ENCODE results near the gene PXK.

Gene PXK

DNA sequence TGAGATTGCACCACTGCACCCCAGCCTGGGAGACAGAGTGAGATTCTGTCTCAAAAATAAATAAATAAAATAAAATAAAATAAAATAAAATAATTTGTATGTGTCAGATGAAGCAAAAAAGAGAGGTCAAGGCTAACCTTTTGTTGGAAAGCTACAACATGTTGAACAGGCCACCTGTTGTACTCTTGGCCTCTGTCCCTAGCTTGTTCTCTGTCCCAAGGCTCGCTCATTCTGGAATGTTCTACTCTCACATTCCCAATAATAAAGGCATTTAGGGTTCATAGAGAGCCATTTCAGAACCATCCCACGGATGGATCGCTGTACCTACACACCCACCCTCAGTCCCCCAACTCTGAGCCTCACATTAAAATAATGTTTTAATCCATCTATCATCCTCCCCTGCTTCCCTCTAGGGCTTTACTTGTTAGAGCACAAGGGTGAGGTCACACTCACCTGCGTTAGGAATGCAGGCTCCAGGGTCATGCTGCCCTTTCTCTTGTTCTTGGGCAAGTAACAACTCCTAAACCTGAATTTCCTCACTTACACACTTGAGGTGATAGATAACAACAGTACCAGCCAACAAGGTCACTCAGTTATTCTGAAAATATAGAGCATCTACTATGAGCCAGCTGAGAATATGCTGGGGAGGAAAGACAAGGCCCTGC is 134.3 kb downstream of the PXK start:
- DNase-seq (ENCODE audit: low read depth), result no peak

DNA sequence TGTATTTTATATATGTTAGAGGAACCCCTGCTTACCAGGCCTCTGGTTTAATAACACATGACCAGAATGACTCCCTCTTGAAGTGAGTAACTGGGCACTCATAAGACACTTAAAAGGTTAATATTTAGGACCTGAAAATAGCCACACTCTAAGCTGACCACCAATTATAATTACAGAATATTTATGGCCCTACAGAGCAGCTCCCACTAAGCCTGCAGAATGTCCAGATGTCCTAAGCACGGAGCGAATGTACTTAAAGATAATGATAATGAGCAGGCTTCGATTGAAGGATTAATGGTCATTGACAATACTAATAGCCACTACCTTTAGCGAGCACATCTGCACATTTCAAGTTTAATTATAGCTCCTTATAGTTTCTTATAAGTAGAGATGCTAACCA is 136.4 kb downstream of the PXK start:
- DNase-seq (ENCODE audit: low read depth), result no peak

DNA sequence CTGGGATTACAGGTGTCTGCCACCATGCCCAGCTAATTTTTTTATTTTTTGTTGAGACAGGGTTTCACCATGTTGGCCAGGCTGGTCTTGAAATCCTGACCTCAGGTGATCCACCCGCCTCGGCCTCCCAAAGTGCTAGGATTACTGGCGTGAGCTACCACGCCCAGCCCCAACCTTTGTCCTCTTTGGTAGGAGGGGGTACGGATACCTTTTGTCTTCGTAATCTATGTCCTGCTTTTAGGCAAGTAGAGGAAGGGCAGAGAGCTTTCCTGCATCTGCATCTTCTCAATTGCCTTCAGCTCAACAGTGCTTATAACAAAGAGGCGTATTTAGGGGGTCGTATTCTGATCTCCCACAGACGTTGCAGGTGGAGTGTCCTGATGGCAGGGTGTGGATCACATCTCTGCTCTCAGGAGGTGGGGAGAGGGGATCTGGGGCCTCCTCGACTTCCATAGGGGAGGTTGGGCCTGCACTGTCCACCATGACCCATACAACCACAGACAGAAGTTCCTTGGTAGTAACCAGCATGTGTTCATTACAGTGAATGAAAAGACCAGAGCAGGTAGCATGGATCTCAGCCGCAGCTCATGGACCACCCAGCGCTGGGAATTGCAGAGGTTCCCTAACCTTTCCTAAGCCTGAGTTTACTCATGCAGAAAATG is 137.8 kb downstream of the PXK start:
- no peak for DNase-seq (ENCODE audit: low read depth)

DNA sequence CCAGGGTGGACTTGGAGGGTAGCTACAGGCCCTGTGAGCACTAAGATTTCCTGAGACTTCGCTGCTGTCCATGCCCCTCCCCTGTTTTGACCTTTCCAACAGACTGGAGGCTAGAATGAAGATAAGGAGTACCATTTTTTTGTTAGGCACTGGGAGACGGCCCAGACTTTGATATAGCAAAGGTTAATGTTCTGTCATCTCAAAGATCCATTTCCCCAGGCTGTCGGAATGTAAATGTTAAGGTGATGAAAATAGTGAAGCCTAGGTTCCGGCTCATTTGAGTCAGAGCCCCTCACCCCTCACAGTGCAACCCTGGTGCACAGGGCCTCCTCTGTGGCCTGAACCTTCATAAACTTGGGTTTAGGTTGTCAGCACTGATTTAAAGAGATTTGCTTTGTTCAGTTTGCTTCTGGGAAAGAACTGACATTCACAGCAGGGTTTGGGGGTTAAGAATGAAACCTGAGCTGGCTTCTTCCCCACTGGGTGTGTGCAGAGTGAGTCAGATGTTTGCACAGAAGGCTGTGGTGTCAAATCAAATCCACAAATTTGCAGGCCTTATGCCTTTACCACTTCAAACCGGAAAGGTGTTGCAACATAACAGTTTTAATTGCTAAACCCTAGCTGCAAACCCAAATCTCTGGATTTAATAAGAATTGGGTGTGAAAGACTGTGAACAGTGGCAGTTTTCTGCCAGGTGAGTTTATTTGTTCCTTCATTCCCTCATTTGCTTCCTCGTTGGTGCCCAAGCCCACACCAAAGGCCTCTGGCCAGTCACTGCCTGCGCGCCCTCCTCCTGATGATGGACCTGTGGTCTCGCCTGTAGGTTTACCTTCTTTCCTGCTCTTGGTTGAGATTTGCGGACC is 138.6 kb downstream of the PXK start:
- DNase-seq (ENCODE audit: low read depth), result no peak

DNA sequence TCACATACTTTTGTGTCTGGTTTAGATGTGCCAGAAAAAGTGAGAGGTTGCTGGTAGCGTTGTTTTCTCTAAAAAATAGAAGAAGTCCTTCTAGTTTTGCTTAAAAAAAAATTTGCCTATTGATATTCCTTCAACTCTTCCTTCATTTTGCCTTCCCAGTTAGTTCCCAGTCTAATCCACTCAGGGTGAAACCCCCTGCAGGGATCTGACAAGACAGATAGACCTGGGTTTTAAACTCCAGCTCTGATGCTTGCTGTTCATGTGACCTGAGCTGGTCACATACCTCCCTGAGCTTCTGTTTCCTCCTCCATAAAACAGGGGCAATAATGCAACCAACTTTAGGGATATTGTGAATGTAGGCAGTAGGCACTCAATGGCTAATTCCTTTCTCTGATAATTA is 140.6 kb downstream of the PXK start:
- DNase-seq (ENCODE audit: low read depth), result no peak

DNA sequence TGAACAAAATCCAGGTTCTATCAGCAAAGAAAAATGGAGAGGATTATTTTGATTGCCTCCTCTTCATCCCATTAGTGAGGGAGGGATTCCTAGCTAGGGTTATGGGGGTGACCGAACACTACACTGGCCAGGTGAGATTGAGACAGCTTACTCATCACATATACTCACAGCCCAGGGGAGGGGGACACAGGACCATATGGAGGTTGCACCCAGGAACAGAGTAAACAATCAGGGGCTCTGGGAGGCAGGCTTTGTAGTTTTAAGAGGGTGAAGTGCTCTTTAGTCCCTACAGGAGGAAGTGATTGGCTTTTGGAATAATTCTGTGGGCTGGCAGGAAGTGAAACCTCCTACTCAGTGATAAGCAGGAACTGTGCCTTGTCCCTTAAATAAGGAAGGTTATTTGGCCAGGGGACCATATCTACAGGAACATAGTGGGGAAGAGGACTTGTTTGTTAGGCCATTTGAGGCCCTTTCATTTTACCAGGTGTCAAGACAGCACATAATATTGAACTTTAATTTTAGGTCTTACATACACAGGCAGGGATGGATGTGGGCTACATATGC is 141.7 kb downstream of the PXK start:
- DNase-seq (ENCODE audit: low read depth), result no peak

DNA sequence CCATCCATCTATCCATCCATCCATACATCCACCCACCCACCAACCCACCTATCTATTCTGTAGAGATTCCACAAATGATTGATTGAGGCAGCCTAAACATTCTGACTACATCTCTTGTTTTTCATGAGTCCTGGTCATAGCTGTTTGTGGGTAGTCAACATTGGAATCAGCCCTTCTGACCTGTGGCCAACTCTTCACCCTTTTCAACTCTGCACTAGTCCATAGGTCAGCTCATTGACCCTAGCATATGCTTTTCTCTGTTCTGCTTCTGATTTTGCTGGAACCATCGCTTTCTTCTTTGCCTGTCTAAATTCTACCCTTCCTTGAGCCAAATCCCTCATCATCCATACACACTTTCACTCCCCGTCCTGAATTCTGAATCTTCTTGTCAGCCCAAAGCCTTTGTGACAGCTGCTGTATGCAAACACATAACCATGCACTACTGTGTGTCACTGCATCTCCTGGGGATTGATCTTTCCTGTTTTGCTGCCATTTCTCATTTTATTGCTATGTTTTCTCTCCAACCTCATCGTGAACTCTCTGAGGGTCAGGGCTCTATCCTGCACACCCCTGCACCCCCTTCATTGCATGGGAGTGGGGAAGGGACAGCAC is 142.4 kb downstream of the PXK start:
- no peak for DNase-seq (ENCODE audit: low read depth)
